Kidney (tissue), 14 donors: ENCODE measurements around the gene ZNF354C. TPM values are rescaled to one million over a fixed set of nuclear protein-coding genes. Genes with fewer than 3 reads are reported as not detected.

ENCODE experiments used
- DNase-seq, 5 donors: peaks; one replicate each; pipeline ENCODE4 v3.0.0-alpha.2; 2013 to 2020
- FAIRE-seq: peaks from 2 replicates; lab custom pipeline; 2012; peaks lifted over from hg19 to GRCh38; lab: Jason Lieb, UNC
- H3K27ac ChIP-seq, 2 donors: one replicate each; pipeline ENCODE4 v1.7.0; 2013; ENCODE audit warnings: low read depth in 2 of 2, low read length in 2 of 2, inconsistent platforms in 1 of 2
- H3K27me3 ChIP-seq: one replicate; pipeline ENCODE4 v1.7.1; 2013; ENCODE audit warnings: low read length, inconsistent platforms; ENCODE audit not compliant: control insufficient read depth, insufficient read depth
- H3K36me3 ChIP-seq, 3 donors: one replicate each; pipeline versions ENCODE4 v1.7.0 to v1.7.1; 2013; ENCODE audit warnings: low read length in 3 of 3, control low read depth in 1 of 3, inconsistent platforms in 1 of 3; ENCODE audit not compliant: insufficient read depth in 3 of 3, control insufficient read depth in 2 of 3
- H3K4me1 ChIP-seq, 3 donors: one replicate each; pipeline versions ENCODE4 v1.7.0 to v1.7.1; 2013; ENCODE audit warnings: low read length in 3 of 3, inconsistent platforms in 1 of 3, low read depth in 1 of 3; ENCODE audit not compliant: control insufficient read depth in 2 of 3, insufficient read depth in 2 of 3
- H3K4me3 ChIP-seq, 3 donors: one replicate each; pipeline versions ENCODE4 v1.7.0 to v1.8.1; 2013; ENCODE audit warnings: low read length in 3 of 3, control low read depth in 1 of 3, inconsistent platforms in 1 of 3
- H3K9ac ChIP-seq, 3 donors: one replicate each; pipeline versions ENCODE4 v1.7.0 to v1.7.1; 2013; ENCODE audit warnings: low read length in 3 of 3, control low read depth in 1 of 3, inconsistent platforms in 1 of 3
- H3K9me3 ChIP-seq, 3 donors: one replicate each; pipeline versions ENCODE4 v1.7.0 to v1.7.1; 2013; ENCODE audit warnings: low read length in 3 of 3, control low read depth in 1 of 3, inconsistent platforms in 1 of 3; ENCODE audit not compliant: control insufficient read depth in 2 of 3, insufficient read depth in 1 of 3
- intact Hi-C: fragments of 100-400 bp; cut with DNase I; formaldehyde crosslinking; loops from one replicate; pipeline ENCODE4 v1.11.1; 2022
- polyA plus RNA-seq: library from polyadenylated mRNA; stranded (reverse); fragments of 350-450 nt; fragmentation: Illumina TruSeq; extraction: RNeasy Lipid Tissue Mini Kit (QIAGEN cat#74804); gene quantifications from one replicate; pipeline ENCODE4 v1.2.3, GENCODE V29; 2014; ENCODE audit warnings: low read depth, low replicate concordance; ENCODE audit not compliant: insufficient read depth
- total RNA-seq: library from RNA; stranded (reverse); fragmentation: NEBNext Ultra II Directional; extraction: Animal tissue kit (Norgen Biotek cat#: 25700); gene quantifications from one replicate; pipeline ENCODE4 v1.2.1, GENCODE V29; 2021
- TF ChIP-seq, protein P1 (sequence below): IDR thresholded peaks from 3 replicates; pipeline ENCODE4 v1.5.1; 2012; ENCODE audit warnings: mild to moderate bottlenecking, moderate library complexity, borderline replicate concordance; ENCODE audit not compliant: insufficient read depth; ENCODE audit errors: extremely low read depth
- donor health status: control.
- donor health status: control.
- donor health status: control.
- donor health status: control.
- donor health status: control.
- donor health status: DM: yes; HTN: yes; CAD: no.
- donor health status: Normal renal cell carcinoma (clear cell type).

ZNF354C gene
- total and polyA plus RNA-seq, 2 donors from 2014 or later: 1.3 to 6.9 TPM

DNA sequence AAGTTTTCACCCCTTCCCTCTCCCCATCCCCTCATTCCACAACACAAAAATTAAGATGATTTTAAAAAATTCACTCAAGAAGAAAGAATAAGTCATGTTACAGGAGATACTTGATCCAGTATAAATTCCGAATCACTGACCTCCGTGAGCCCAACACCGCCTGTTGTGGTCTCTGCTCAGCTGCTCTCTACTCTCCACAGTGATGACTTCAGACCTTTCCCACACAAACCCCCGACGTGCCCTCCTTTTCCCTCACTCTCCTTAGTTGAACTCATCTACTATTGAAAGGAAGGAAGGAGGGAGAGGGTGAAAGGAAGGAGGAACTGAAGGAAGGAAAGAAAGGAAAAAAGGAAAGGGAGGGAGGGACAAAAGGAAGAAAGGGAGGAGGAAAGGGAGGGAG, 55.1 kb downstream of the ZNF354C start:
- intact Hi-C loops: no loop called here
- no peak for FAIRE-seq
- H3K27me3 ChIP-seq: no peaks in the 10 kb centered on the region

DNA sequence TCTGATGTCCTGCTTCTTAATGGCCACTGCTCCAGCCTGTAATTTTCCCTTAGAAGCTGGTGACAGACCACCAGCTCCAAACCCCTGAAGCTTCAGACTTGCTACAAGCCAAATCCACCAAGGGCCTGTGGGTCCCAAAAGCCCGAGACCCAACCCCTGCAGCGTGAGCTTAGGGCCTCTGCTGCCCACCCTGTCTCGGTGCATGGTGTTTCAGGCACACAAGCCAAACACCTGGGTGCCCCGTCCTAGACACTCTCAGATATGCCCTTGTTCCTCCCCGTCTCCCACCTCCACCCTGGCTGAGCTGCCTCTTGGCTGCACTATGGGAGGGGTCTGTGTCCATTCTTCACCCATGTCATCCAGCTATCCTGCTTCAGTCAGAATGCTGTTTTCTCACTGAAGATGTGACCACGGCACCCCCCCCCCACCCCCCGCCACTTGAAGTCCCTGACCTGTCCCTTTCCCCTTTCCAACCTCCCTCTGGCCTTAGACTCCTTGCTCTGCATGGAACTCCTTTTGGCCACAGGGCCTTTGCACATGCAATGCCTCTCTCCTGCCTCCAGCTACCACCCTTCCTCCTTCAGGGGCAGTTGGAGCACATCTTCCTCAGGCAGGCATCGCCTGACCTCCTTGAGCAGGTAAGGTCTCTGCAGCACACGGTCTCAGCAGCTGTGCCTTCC, 55.8 kb downstream of the ZNF354C start:
- no peak for FAIRE-seq
- peaks cover 0 to 30% (median 3%) of the 10 kb centered on the region in 3 donors for H3K9me3 ChIP-seq

More for the DNA sequence above, 55.1 kb downstream of the ZNF354C start:
- Histone ChIP-seq H3K9ac (no peak overlapping the region), H3K4me1 (no peaks in the 10 kb centered on the region), H3K4me3 (no peak overlapping the region), H3K9me3 (peaks cover 0 to 33% (median 3%) of the 10 kb centered on the region in 3 donors), H3K27ac (no peak overlapping the region), H3K36me3 (no peaks in the 10 kb centered on the region)
- TF ChIP-seq, protein P1, sequence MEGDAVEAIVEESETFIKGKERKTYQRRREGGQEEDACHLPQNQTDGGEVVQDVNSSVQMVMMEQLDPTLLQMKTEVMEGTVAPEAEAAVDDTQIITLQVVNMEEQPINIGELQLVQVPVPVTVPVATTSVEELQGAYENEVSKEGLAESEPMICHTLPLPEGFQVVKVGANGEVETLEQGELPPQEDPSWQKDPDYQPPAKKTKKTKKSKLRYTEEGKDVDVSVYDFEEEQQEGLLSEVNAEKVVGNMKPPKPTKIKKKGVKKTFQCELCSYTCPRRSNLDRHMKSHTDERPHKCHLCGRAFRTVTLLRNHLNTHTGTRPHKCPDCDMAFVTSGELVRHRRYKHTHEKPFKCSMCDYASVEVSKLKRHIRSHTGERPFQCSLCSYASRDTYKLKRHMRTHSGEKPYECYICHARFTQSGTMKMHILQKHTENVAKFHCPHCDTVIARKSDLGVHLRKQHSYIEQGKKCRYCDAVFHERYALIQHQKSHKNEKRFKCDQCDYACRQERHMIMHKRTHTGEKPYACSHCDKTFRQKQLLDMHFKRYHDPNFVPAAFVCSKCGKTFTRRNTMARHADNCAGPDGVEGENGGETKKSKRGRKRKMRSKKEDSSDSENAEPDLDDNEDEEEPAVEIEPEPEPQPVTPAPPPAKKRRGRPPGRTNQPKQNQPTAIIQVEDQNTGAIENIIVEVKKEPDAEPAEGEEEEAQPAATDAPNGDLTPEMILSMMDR: no peak
- peak in 2 of 5 donors; percentile 1 to 3 for DNase-seq

DNA sequence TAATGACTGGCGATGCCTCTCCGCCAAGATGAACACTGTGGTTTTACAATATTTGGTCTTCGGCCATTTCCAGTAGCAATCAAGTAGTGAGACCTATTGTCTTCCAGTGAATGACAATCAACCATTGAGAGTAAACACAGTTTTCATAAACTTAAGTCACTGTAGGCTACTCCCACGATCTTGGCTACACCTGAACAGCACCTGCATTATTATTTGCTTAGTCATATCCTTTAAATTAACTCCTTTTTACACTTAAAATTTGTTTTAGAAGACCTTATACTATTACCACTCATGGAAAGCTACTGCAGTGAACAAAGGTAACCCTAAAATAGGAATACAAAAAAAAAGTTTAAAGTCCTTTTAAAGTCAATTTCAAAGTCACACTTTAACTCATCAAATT, 58.2 kb downstream of the ZNF354C start:
- Histone ChIP-seq H3K9me3 (peaks cover 0 to 16% (median 0%) of the 10 kb centered on the region in 3 donors), H3K9ac (no peak overlapping the region), H3K27ac (no peak overlapping the region), H3K36me3 (no peaks in the 10 kb centered on the region), H3K27me3 (no peaks in the 10 kb centered on the region), H3K4me3 (no peak overlapping the region), H3K4me1 (no peaks in the 10 kb centered on the region)
- intact Hi-C loops: no loop called here
- TF ChIP-seq, protein P1: no peak
- no peak for FAIRE-seq
- no peak for DNase-seq

More for the DNA sequence above, 55.8 kb downstream of the ZNF354C start:
- no peaks in the 10 kb centered on the region for H3K27me3 ChIP-seq
- DNase-seq: peak in 3 of 5 donors; percentile 3 to 43 (median 13)
- no peak overlapping the region for H3K9ac ChIP-seq
- no peak overlapping the region for H3K27ac ChIP-seq
- H3K4me3 ChIP-seq: no peak overlapping the region
- H3K4me1 ChIP-seq: no peaks in the 10 kb centered on the region
- intact Hi-C loops: no loop called here
- H3K36me3 ChIP-seq: no peaks in the 10 kb centered on the region
- TF ChIP-seq, protein P1: no peak
